NOMO-1 (cell line): Measurements from ENCODE around the gene DGKB.

Experiments used
- DNase-seq, 2 experiments: peaks; one replicate each; lab custom pipeline; 2025; ENCODE audit not compliant: unreplicated experiment in 2 of 2; lab: John Stamatoyannopoulos, UW

Gene DGKB

GRCh38 chr7:14691597-14692203, 210.9 kb downstream of the DGKB start:
- no peak for DNase-seq

DNA sequence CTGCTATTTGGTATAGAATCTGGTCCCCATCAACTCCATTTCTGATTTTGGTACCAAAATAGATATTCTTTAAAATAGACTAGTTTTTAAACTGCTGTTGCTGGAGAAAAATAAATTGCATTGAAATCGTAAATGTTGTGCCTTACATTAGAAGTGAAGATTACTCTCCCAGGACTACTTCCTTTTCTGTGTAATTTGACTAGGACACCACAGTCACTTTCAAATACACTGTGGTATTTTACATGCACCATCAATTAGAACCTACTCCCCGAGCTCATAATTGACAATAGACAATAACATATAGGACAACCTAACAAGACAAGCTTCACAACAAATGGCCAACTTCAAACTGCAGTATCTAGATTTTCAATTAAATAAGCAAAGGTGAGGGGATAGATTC, 211.5 kb downstream of the DGKB start:
- peak in 1 of 2 experiments; percentile 39 for DNase-seq

DNA sequence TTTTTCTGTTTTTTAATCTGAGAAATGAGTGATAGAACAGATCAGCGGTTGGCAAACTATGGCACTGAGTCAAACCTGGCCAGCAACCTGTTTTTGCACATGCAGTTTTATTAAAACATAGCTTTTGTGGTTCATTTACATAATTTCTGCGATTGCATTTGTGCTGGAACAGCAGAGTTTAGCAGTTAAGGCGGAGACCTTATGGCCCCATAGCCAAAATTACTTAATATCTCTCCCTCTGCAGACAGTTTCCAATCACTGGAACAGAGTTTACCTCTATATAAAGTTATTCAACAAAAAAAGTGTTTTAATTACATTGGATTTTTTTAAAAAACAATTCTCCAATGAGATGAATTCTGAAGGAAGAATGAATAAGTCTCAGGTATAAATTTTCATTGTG, 212.1 kb downstream of the DGKB start:
- peak in 1 of 2 experiments; percentile 25 for DNase-seq

DNA sequence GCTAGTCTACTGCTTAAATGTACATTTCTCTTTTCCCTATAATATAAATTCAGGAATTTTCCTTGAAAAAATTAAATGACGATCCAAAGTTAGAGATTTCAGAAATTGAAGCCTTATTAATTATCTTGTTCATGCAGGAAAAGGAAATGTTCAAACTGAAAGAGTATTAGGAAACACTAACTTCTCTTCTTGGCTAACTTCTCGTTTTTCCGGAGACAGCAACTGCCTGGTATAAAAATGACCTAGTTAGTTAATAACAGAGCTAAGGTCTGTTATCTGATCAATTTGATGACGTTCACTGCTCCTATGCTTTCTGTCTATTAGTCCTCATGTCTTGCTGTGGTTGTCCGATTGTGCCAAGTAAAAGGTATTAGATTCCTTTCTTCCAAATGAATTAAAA, 212.5 kb downstream of the DGKB start:
- peak in 1 of 2 experiments; percentile 69 for DNase-seq

DNA sequence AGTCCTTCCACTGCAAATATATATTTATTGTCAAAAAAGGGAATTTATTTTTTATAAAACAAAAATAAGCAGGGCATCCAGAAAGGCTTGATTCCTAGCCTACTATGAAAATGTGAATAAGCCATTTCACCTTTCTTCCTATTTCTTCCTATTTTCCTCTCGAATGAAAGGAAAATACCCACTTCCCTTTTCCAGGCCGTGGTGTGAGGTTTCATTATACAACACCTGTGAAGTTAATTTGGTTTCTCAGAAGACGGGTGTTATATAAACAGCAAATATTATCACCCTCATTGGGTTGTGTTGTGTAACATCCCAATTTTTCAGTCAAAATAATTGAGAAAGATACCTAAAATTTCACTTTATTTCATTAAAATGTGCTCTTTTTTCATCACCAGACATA, 214.3 kb downstream of the DGKB start:
- DNase-seq: no peak

- no peak for DNase-seq
Observed at GRCh38 chr7:14687777-14688176, 214.8 kb downstream of the DGKB start.

- no peak for DNase-seq
Observed at GRCh38 chr7:14687241-14687640, 215.3 kb downstream of the DGKB start.

GRCh38 chr7:14685167-14685566, 217.4 kb downstream of the DGKB start:
- DNase-seq: no peak

GRCh38 chr7:14682910-14683465, 219.6 kb downstream of the DGKB start:
- no peak for DNase-seq

DNA sequence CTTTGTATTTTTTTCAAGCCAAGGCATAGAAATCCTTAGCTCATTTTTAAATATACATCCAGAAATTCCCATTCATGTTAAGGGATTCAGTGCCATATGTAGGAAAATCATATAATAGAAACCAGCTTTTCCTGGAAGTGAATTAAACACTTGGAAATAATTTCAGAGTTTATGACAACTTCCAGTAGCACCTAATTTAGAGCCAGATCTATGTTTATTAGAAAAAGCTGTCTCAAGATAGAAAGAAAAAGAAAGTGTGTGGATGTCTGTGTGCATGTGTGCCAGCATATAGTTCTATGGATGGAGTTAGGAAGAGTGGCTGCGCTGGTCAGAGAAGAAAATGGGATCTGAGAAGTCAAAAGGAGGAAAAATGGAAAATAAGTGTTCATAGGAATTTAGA, 225.7 kb downstream of the DGKB start:
- no peak for DNase-seq

DNA sequence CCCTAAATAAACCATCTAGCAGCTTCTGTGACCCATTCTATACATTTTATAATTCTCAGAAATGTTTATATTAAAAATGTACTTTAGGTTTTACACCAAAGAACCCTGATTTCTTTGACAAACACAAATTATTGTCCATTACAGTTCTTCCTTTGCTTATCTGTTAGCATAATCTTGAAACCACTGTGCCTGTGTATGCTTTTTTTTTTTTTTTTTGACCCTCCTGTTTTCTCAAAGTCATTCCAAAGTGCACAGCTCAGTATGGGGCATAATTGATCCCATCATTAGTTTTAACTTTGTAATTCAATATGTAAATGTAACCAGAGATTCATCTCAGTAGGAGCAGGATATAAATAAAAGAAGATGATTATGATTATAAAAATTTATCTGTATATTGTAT, 229.3 kb downstream of the DGKB start:
- DNase-seq: no peak

DNA sequence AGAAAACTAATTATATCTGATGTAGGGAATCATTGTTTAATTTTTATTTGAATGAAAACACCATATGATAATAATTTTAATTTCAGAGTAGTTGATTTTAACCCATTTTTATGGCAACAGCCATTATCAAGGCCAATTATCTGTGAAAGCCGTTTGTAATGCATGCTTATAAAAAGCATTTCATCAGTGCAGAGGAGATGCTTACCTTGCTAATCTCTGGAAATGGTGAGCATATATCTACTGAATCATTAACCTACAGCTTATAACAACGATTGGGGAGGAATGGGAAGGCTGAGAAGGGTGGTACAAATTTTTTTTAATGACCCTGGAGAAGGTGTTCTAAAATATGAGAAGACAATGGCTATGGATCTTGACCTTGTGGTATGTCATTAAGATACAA, 235.6 kb downstream of the DGKB start:
- DNase-seq: no peak

GRCh38 chr7:14666304-14666703, 236.2 kb downstream of the DGKB start:
- DNase-seq: no peak

GRCh38 chr7:14639801-14640200, 262.8 kb downstream of the DGKB start:
- no peak for DNase-seq

GRCh38 chr7:14639329-14639728, 263.2 kb downstream of the DGKB start:
- no peak for DNase-seq

GRCh38 chr7:14637968-14638367, 264.6 kb downstream of the DGKB start:
- no peak for DNase-seq

- DNase-seq: no peak
Observed at GRCh38 chr7:14635955-14636354, 266.6 kb downstream of the DGKB start.

GRCh38 chr7:14630048-14630447, 272.5 kb downstream of the DGKB start:
- peak; percentile 44 to 76 for DNase-seq

DNA sequence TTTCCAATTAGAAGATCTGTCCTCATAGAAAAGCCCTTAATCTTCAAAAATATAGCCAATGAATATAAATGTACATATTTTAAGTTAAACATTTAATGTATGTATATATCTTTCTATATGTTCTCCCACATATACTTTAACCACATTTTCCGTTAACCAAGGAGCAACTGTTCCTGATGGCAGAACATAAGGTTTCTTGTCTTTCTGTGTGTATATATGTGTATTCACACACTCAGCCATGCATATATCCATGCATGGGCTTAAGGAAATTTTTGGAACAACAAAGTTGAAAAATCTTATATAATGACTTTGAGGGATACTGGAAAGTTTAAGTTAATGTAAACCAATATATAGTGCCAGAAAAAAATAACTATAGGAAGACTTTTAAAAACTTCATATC, 274.0 kb downstream of the DGKB start:
- no peak for DNase-seq

DNA sequence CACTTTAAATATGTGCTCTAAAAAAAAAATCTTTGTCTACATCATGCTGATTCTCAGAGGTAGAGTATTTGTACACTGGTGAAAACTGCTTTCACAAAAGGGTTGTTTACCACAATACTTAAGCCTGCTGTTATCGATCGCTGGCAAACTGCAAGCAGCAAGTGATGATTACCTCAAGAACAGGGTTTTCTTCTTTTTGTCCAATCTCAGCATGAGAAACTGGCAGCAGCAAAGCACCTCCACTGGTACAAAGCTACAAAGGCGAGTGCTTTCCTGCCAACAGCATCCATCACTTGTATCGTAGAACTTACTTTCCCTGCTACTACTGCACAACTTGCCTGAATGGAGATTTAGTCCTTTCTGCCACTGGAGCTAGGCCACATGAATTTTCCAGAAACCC, 276.5 kb downstream of the DGKB start:
- DNase-seq: no peak

GRCh38 chr7:14622559-14622958, 280.0 kb downstream of the DGKB start:
- DNase-seq: no peak

DNA sequence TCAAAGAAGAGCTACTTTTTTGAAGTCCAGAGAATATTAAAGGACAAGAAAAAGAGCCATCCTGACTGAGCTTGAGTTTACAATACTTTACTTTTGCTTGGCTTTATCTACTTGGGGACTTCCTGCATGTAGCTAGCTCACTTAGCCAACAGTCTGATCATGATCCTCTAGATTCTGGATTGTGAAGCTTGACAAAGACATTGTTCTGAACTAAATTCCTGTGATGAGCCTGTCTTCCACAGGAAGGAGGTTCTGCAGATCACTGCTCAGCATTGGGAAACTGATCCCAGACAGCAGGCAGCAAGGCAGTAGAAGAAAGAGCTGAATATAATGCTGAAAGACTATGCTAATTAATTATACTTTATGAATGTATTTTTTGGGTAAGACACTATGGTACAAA, 296.4 kb downstream of the DGKB start:
- DNase-seq: no peak

GRCh38 chr7:14604606-14605005, 297.9 kb downstream of the DGKB start:
- DNase-seq: no peak
